Measurements from ENCODE around the gene POLR2A. TPM values are rescaled to one million over a fixed set of nuclear protein-coding genes. Genes with fewer than 3 reads are reported as not detected.

The POLR2A gene
- total and polyA plus RNA-seq, 4 donors = 13.3 to 54.4 (median 34.8) TPM

GRCh38 chr17:7442142-7442541, 42.0 kb upstream of the POLR2A start:
- no peak for TF ChIP-seq RAD21 (IDR thresholded peaks at IDR 0.05)
- no peak for TF ChIP-seq YY1 (IDR thresholded peaks at IDR 0.05)
- TF ChIP-seq NR2F2 (IDR thresholded peaks at IDR 0.05) = no peak
- no peak for TF ChIP-seq JUND (IDR thresholded peaks at IDR 0.05)
- no peak for TF ChIP-seq TAF1 (conservative IDR thresholded peaks at IDR 0.05)
- TF ChIP-seq SP1 (IDR thresholded peaks at IDR 0.05) = no peak
- TF ChIP-seq MAX (IDR thresholded peaks at IDR 0.05) = no peak
- no peak for TF ChIP-seq ATF3 (IDR thresholded peaks at IDR 0.05)
- no peak for TF ChIP-seq ZBTB33 (IDR thresholded peaks at IDR 0.05)
- TF ChIP-seq EGR1 (IDR thresholded peaks at IDR 0.05; ENCODE audit: low read depth in 2 of 2) = no peak
- no peak for TF ChIP-seq RXRA (IDR thresholded peaks at IDR 0.05)
- TF ChIP-seq FOXA1 (IDR thresholded peaks at IDR 0.05) = no peak
- no peak for TF ChIP-seq GABPA (IDR thresholded peaks at IDR 0.05 in 1 of 2, conservative IDR thresholded peaks at IDR 0.05 in 1 of 2)
- no peak for TF ChIP-seq HNF4A (conservative IDR thresholded peaks at IDR 0.05)
- TF ChIP-seq HNF4G (IDR thresholded peaks at IDR 0.05) = no peak
- no peak for TF ChIP-seq REST (IDR thresholded peaks at IDR 0.05)
- Histone ChIP-seq H3K4me1 (ENCODE audit: control insufficient read depth in 4 of 4, insufficient read depth in 4 of 4, low read length in 3 of 4) (peaks cover 24 to 43% (median 32%) of the 10 kb centered on the region in 4 donors), H3K27me3 (ENCODE audit: control insufficient read depth in 4 of 4, insufficient read depth in 4 of 4, low read length in 3 of 4) (peaks cover 0 to 3% (median 0%) of the 10 kb centered on the region in 4 donors), H3K9me3 (ENCODE audit: control insufficient read depth in 4 of 4, low read length in 3 of 4) (no peaks in the 10 kb centered on the region), H3K9ac (ENCODE audit: low read depth in 1 of 2, low read length in 2 of 2) (no peak overlapping the region), H3K36me3 (ENCODE audit: control insufficient read depth in 4 of 4, insufficient read depth in 3 of 4, low read depth in 1 of 4, low read length in 3 of 4) (no peaks in the 10 kb centered on the region), H3K4me3 (ENCODE audit: low read depth in 1 of 3, low read length in 3 of 3) (no peak overlapping the region), H3K27ac (ENCODE audit: low read depth in 1 of 2, low read length in 2 of 2) (no peak overlapping the region)
- DNase-seq (ENCODE audit: low spot score) = no peak
- WGBS = 90% methylated on average over 2 of the region's 2 CpGs

GRCh38 chr17:7443499-7444485, 40.4 kb upstream of the POLR2A start:
- no peaks in the 10 kb centered on the region for H3K36me3 ChIP-seq (ENCODE audit: control insufficient read depth in 4 of 4, insufficient read depth in 3 of 4, low read depth in 1 of 4, low read length in 3 of 4)
- 87% methylated on average over 7 of the region's 7 CpGs for WGBS
- no peak overlapping the region for H3K4me3 ChIP-seq (ENCODE audit: low read depth in 1 of 3, low read length in 3 of 3)
- H3K4me1 ChIP-seq (ENCODE audit: control insufficient read depth in 4 of 4, insufficient read depth in 4 of 4, low read length in 3 of 4) = peaks cover 20 to 32% (median 27%) of the 10 kb centered on the region in 4 donors
- H3K9ac ChIP-seq (ENCODE audit: low read depth in 1 of 2, low read length in 2 of 2) = no peak overlapping the region
- no peak for DNase-seq (ENCODE audit: low spot score)
- H3K27ac ChIP-seq (ENCODE audit: low read depth in 1 of 2, low read length in 2 of 2) = no peak overlapping the region
- H3K27me3 ChIP-seq (ENCODE audit: control insufficient read depth in 4 of 4, insufficient read depth in 4 of 4, low read length in 3 of 4) = peaks cover 0 to 3% (median 0%) of the 10 kb centered on the region in 4 donors
- H3K9me3 ChIP-seq (ENCODE audit: control insufficient read depth in 4 of 4, low read length in 3 of 4) = no peaks in the 10 kb centered on the region
- TF ChIP-seq RAD21 (IDR thresholded peaks at IDR 0.05) (no peak), JUND (IDR thresholded peaks at IDR 0.05) (no peak), YY1 (IDR thresholded peaks at IDR 0.05) (no peak), CTCF (IDR thresholded peaks at IDR 0.05; ENCODE audit: low read depth, low read length, missing input control) (no peak), ZBTB33 (IDR thresholded peaks at IDR 0.05) (no peak), REST (IDR thresholded peaks at IDR 0.05) (no peak)

Measured in liver (tissue), 9 donors.